Upper lobe of left lung (tissue), 6 donors: ENCODE data around the gene CSGALNACT2. TPM values are rescaled to one million over a fixed set of nuclear protein-coding genes. Genes with fewer than 3 reads are reported as not detected.

Source experiments
- ATAC-seq, 2 donors: fragments of 200-7000 bp; cut with Tn5 transposase; one replicate each; pipeline ENCODE4 v1.9.1; 2022; ENCODE audit warnings: mild to moderate bottlenecking in 2 of 2, moderate library complexity in 2 of 2; ENCODE audit not compliant: low FRiP score in 2 of 2
- DNase-seq, 2 donors: peaks; one replicate each; pipeline ENCODE4 v3.0.0-alpha.2; 2019 to 2020
- H3K27ac ChIP-seq, 4 donors: fragments of 200-600 bp; sonication (generic); one replicate each; pipeline ENCODE4 v1.5.1; 2016 to 2019
- H3K27me3 ChIP-seq, 4 donors: fragments of 200-600 bp; sonication (generic); one replicate each; pipeline ENCODE4 v1.5.1; 2017 to 2019
- H3K36me3 ChIP-seq, 4 donors: fragments of 200-600 bp; sonication (generic); one replicate each; pipeline ENCODE4 v1.5.1; 2016 to 2019
- H3K4me1 ChIP-seq, 4 donors: fragments of 200-600 bp; sonication (generic); one replicate each; pipeline ENCODE4 v1.5.1; 2018 to 2019
- H3K4me3 ChIP-seq, 4 donors: fragments of 200-600 bp; sonication (generic); one replicate each; pipeline ENCODE4 v1.5.1; 2017 to 2019; ENCODE audit warnings: mild to moderate bottlenecking in 2 of 4, moderate library complexity in 1 of 4
- H3K9me3 ChIP-seq, 4 donors: fragments of 200-600 bp; sonication (generic); one replicate each; pipeline ENCODE4 v1.5.1; 2018 to 2019
- EP300 ChIP-seq, 4 donors: sonication (generic); formaldehyde crosslinking; IDR thresholded peaks; one replicate each; pipeline ENCODE4 v1.5.1; 2017; ENCODE audit warnings: antibody characterized with exemption in 4 of 4, control low read depth in 2 of 4
- POLR2A ChIP-seq, 4 donors: fragments of 450-650 bp; IDR thresholded peaks; one replicate each; pipeline ENCODE4 v1.5.1; 2016 to 2017; ENCODE audit warnings: antibody characterized with exemption in 4 of 4, mild to moderate bottlenecking in 2 of 4
- POLR2AphosphoS5 ChIP-seq, 2 donors: sonication (generic); formaldehyde crosslinking; IDR thresholded peaks; one replicate each; pipeline ENCODE4 v1.5.1; 2017; ENCODE audit warnings: antibody characterized with exemption in 2 of 2
- WGBS, 2 donors: methylation state at CpG; one replicate each; pipeline ENCODE4 v1.1.5; 2017 to 2018; 5-methylcytosine and 5-hydroxymethylcytosine counted together
- total RNA-seq, 6 donors: library from RNA; depleted of rRNA in 4 of 6; stranded (reverse); fragments of >200 nt in 4 of 6; gene quantifications; one replicate each; pipeline versions ENCODE4 v1.1.0 to v1.2.1, GENCODE V29; 2016 to 2021
- TF ChIP-seq, protein P1 (sequence below), 6 experiments: fragments of 450-650 bp in 4 of 6; fragments of 200-600 bp in 2 of 6; sonication (generic) in 2 of 6; IDR thresholded peaks; one replicate each; pipeline ENCODE4 v1.5.1; 2016 to 2019; ENCODE audit warnings: antibody characterized with exemption in 6 of 6
- donor health status: DM: no; HTN: no; CAD: no; lungs with moderate emphysema.
- donor health status: DM: no; HTN: yes; CAD: no; lungs with severe emphysema.

The CSGALNACT2 gene
- total RNA-seq, 6 donors from 2014 or later, result 30.5 to 47.1 (median 35.1) TPM

- ATAC-seq (peak; percentile 29 to 38), DNase-seq (peak; percentile 62 to 63)
- 64 to 100% methylated on average over 3 to 11 of the region's 11 CpGs for WGBS, 2 donors
- Histone ChIP-seq H3K9me3 (no peaks in the 10 kb centered on the region), H3K27ac (no peak overlapping the region), H3K4me3 (no peak overlapping the region), H3K4me1 (peaks cover 12 to 17% (median 15%) of the 10 kb centered on the region in 4 donors), H3K27me3 (no peaks in the 10 kb centered on the region), H3K36me3 (no peaks in the 10 kb centered on the region)
- TF ChIP-seq POLR2AphosphoS5 (IDR thresholded peaks at IDR 0.05) (no peak), EP300 (IDR thresholded peaks at IDR 0.05) (no peak)
- TF ChIP-seq, protein P1, sequence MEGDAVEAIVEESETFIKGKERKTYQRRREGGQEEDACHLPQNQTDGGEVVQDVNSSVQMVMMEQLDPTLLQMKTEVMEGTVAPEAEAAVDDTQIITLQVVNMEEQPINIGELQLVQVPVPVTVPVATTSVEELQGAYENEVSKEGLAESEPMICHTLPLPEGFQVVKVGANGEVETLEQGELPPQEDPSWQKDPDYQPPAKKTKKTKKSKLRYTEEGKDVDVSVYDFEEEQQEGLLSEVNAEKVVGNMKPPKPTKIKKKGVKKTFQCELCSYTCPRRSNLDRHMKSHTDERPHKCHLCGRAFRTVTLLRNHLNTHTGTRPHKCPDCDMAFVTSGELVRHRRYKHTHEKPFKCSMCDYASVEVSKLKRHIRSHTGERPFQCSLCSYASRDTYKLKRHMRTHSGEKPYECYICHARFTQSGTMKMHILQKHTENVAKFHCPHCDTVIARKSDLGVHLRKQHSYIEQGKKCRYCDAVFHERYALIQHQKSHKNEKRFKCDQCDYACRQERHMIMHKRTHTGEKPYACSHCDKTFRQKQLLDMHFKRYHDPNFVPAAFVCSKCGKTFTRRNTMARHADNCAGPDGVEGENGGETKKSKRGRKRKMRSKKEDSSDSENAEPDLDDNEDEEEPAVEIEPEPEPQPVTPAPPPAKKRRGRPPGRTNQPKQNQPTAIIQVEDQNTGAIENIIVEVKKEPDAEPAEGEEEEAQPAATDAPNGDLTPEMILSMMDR (IDR thresholded peaks at IDR 0.05), result peak; percentile 57 to 80 (median 64)
Observed at GRCh38 chr10:43204943-43205671, 66.9 kb downstream of the CSGALNACT2 start.

DNA sequence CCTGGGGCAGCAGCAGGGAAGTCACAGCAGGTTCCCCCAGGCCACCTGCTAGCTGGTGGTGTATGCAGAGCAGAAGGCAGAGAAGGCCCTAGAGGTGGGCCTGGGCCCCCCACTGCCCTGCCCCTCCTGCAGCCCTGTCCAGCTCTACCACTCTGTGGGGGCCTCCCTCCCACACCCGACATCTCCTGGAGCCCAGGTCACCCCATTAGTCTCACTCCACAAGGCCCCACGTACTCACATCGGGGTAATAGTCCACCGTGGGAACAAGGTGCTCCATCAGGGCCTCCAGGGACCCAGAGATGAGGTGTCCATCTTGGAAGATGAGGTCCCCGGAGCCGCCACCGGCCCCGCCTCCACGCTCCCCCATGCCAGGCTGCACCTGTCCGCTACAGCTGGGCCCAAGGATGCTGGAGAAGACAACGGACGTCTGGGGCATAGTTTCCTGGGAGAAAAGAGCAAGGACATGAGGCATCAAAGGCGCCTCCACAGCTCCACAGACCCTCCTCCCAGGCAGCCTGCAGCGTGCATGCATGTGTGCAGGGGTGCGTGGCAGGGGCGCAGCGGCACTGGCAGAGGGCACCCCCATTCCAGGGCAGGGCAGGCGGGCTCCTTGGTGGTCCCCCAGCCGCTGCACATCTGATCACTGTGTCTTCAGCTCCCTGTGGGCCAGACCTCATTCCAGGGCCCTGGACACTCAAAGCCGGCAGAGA lies 67.6 kb downstream of the CSGALNACT2 start:
- peak; percentile 19 to 80 for DNase-seq
- TF ChIP-seq, protein P1 (IDR thresholded peaks at IDR 0.05), result no peak
- TF ChIP-seq EP300 (IDR thresholded peaks at IDR 0.05) (no peak), POLR2A (IDR thresholded peaks at IDR 0.05) (no peak), POLR2AphosphoS5 (IDR thresholded peaks at IDR 0.05) (no peak)
- WGBS, 2 donors, result 96% methylated on average over 5 to 20 of the region's 20 CpGs
- Histone ChIP-seq H3K27me3 (no peaks in the 10 kb centered on the region), H3K36me3 (no peaks in the 10 kb centered on the region), H3K9me3 (no peaks in the 10 kb centered on the region), H3K4me1 (peaks cover 12 to 17% (median 15%) of the 10 kb centered on the region in 4 donors), H3K4me3 (no peak overlapping the region), H3K27ac (no peak overlapping the region)
- ATAC-seq, result no peak

DNA sequence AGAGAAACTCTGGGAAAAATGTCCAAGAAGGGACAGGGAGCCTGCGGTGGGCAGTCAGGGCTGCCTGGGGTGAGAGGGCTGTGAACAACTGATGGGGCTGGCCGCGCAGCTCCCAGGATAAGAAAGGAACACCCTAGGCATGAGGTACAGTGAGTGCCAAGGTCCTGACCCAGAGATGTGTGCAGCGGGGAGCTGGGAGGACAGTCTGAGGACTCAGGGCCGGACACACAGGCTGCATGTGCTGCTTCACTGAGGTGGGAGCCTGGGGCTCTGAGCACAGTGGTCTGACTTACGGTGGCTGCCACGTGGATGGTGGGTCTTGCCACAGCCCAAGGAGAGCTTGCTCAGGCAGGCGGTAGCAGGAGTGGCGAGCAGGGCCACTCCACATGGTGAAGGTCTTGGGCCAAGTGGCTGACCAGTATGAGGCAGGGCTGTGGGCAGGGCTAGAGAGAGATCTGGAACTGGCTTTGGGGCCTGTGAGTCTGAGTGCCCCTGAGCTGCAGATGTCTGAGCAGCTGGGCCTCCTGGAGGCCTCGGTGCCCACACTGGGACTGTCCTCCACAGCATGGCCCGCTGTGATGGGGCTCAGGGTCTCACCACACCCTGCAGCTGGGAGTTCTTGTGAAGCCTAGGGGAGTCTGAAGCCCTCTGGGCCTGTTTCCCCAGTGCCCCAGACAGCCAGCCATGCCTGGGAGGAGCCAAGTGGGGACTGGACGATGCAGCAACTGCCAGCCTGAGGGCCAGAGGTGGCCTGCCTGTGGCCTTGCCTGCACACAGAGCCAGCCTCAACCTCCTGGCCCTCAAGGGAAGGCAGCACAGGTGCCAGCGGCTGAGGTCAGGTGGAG lies 68.4 kb downstream of the CSGALNACT2 start:
- TF ChIP-seq EP300 (IDR thresholded peaks at IDR 0.05), result no peak
- no peak for TF ChIP-seq POLR2AphosphoS5 (IDR thresholded peaks at IDR 0.05)
- TF ChIP-seq, protein P1 (IDR thresholded peaks at IDR 0.05), result no peak
- no peak for TF ChIP-seq POLR2A (IDR thresholded peaks at IDR 0.05)
- Histone ChIP-seq H3K9me3 (no peaks in the 10 kb centered on the region), H3K27ac (no peak overlapping the region), H3K4me1 (peaks cover 11 to 17% (median 15%) of the 10 kb centered on the region in 4 donors), H3K36me3 (no peaks in the 10 kb centered on the region), H3K4me3 (no peak overlapping the region), H3K27me3 (no peaks in the 10 kb centered on the region)
- ATAC-seq (no peak), DNase-seq (peak; percentile 19 to 57)
- WGBS, 2 donors, result 85 to 93% methylated on average over 7 to 12 of the region's 13 CpGs

GRCh38 chr10:43208147-43209073 lies 70.2 kb downstream of the CSGALNACT2 start:
- Histone ChIP-seq H3K9me3 (no peaks in the 10 kb centered on the region), H3K4me1 (peaks cover 0 to 2% (median under 1%) of the 10 kb centered on the region in 4 donors), H3K27me3 (no peaks in the 10 kb centered on the region), H3K36me3 (no peaks in the 10 kb centered on the region), H3K27ac (no peak overlapping the region), H3K4me3 (no peak overlapping the region)
- TF ChIP-seq POLR2A (IDR thresholded peaks at IDR 0.05) (no peak), POLR2AphosphoS5 (IDR thresholded peaks at IDR 0.05) (no peak), EP300 (IDR thresholded peaks at IDR 0.05) (no peak)
- TF ChIP-seq, protein P1 (IDR thresholded peaks at IDR 0.05), result no peak
- DNase-seq (peak; percentile 12 to 56), ATAC-seq (no peak)
- 76 to 82% methylated on average over 7 to 17 of the region's 17 CpGs for WGBS, 2 donors
